ENCODE data around the gene SPPL2C.
"Not testable (repeated sequence)": the region's sequence is repeated elsewhere in the genome, so short reads cannot be mapped to it uniquely, and the experiment has no call there.

The SPPL2C gene

GRCh38 chr17:45851464-45851863, 6.8 kb downstream of the SPPL2C start:
- no peak for DNase-seq

DNA sequence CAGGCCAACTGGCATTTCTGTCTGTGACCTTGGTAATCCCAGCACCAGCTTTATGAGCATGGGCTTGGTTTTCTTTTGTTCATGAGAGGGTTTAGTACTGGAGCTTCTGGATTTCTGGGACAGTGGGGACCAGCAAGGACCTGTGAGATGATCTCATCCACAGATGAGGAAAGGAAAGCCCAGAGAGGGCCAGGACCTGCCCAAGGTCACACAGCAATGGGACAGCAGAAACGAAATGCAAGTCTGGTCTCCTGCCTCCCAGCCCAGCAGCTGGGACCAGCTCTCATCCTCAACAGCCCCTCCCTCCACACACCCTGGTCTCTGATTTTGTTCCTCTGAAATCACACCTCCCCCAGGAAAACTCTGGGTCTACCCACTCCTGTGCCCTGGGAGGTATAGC, 7.2 kb downstream of the SPPL2C start:
- no peak for DNase-seq

GRCh38 chr17:45852535-45853297, 8.0 kb downstream of the SPPL2C start:
- DNase-seq = peak; percentile 43 to 71

- DNase-seq = no peak
Measured at GRCh38 chr17:45854209-45854608, 9.5 kb downstream of the SPPL2C start.

DNA sequence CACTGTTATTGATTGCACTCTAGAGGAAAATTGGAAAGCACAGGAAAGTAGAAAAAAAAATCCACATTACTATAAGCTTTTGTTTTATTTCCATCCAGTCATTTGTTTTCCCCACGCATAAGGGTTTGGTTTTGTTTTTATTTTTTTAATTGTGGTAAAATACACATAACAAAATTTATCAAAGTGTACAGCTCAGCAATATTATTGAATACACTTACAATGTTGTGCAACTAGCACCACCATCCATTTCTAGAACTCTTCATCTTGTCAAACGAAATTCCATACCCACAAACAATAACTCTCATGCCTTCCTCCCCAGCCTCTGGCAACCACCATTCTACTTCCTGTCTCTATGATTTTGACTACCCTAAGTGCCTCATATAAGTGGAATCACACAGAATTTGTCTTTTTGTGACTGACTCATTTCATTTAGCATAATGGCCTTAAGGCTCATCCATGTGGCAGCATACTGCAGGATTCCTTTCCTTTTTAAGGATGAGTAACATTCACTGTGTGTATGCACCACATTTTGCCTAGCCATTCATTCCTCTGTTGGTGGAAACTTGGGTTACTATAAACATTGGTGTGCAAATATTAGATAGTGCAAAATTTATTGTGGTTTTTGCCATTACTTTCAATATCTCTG, 11.1 kb downstream of the SPPL2C start:
- no peak for DNase-seq

DNA sequence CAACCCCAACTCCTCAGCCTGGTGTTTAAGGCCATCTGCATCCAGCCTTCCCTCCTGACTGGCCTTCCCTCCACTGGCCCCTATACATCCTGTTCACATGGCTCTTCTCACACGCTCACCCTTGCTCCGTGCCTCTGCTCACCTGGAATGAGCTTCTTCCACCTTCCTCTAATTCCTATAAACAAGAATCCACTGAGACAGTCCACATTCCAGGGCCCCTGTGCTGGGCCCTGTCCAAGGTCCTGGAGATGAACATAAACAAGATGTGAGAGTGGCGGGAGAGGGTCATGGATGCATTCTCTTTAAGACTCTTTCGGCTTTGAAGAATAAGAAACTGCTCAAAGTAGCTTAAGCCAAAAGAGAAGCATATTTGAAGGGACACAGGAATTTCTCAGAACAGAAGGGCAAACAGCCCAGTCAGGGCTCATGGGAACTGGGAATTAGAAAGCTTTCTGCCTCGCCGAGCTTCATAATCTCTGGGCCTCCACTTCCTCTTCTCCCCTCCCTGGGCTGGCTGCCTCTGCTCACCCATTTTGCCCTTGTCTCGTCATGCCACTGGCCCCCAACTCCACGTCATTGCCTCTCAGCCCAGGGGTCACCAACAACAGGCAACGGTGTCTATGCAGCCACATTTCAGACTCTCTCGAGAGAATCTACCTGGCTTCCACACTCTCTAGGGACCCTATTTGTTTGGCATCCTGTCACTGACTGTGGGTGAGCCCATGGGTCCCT, 13.5 kb downstream of the SPPL2C start:
- no peak for DNase-seq

DNA sequence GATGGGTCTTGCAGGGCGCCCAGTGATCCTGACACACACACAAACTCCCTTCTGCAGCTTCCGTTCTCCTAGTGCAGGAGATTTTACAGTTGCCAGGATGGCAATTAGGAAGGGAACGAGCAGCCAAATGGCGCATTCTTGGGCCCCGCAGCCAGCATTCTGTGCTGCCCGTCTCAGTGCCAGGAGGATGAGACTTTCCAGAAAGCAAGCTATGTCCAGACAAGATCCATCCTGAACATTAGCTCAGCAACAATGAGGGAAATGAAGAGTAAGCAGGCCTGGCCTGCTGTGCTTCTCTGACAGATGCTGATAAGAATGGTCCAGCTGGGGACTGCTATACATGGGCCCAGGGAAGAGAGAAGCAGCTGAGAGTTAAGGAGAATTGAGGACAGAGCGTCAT, 16.5 kb downstream of the SPPL2C start:
- DNase-seq = no peak

DNA sequence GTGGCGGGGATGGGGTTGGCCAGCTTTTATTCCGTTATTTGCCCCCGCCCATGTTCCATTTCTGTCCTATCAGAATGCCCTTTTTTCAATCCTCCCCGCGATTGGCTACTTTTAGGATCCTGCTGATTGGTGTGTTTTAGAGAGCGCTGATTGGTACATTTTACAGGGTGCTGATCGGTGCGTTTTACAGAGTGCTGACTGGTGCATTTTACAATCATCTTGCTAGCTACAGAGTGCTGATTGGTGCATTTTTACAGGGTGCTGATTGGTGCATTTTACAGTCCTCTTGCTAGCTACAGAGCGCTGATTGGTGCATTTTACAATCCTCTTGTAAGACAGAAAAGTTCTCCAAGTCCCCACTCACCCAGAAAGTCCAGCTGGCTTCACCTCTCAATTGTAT, 17.4 kb downstream of the SPPL2C start:
- not testable (repeated sequence) for DNase-seq

GRCh38 chr17:45863857-45864654, 19.4 kb downstream of the SPPL2C start:
- DNase-seq = no peak

DNA sequence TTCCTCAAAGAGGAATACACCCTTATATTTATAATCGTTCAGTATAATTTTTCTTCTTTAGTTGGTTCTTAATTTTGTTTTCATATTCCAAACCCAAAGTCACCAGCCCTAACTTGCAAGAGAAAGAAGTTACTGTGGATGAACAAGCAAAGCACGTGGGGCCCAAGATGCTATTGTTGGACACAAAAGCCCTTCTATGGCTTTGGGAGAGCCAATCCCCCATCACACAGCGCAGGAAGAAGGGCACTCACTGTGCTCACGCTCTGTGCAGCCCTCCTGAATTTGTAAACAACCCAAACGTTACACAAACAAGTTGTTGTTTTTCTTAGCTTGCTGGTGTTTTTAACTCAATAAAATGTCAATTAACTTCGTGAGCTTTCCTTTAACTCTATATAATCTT, 22.5 kb downstream of the SPPL2C start:
- no peak for DNase-seq

GRCh38 chr17:45867702-45868101, 23.0 kb downstream of the SPPL2C start:
- no peak for DNase-seq

GRCh38 chr17:45868276-45868675, 23.6 kb downstream of the SPPL2C start:
- DNase-seq = no peak

DNA sequence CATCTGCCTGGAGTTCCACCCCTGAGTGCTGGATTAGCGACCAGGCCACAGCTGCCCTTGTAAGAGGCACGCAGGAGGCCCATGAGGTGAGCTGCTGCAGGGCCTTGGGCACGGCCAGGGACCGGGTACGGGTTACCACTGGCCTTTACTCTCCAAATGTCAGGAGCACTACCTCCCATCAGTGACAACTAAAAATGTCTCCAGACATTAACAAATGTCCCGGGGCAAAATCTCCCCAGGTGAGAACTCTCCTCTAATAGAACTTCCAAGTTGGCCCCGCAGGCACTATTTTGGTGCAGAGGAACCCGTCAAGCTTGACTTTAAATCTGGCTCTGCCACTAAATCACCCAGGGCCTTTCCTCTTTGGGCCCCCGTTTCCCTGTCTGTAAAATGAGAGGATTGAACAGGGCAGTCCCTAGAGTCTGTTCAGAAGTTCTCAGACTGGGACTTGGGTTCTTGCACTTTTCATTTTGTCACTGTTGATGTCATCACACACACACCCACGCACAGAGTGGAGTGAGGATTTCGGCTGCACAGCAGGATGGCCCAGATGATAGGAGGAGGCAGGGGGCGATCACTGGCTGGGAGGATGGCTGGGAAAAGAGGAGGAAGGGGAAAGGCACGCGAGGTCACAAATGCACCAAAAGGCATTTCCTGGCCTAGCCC, 25.1 kb downstream of the SPPL2C start:
- peak in 1 of 2 donors; percentile 11 for DNase-seq

DNA sequence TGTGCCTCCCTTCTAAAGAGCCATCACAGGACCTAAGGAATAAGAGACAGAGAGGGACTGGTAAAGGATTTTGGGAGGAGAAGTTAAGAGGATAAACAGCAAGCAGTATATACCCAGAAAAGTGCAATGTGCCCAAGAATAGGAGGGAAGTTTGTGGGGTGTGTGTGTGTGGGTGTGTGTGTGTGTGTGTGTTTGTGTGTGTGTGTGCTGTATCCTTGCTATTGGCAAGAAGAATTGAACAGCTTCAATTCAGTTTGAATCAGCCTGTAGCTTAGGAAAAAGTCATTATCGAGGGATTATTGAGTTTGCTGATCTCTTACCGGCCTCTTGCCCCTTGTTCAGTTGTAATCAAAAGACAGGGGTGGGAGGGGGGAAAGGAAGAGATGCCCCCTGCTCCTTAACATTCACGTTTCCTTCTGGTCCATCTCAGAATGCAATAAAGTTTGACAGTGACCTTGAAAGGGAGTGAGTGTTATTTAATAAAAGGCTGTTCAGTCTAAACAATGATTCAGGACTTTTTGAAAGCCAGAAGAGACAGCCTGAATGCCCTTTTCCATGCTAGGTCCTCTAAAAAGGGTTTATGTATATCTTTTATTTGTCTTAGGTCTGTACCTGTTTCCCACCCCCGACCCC, 25.8 kb downstream of the SPPL2C start:
- no peak for DNase-seq

DNA sequence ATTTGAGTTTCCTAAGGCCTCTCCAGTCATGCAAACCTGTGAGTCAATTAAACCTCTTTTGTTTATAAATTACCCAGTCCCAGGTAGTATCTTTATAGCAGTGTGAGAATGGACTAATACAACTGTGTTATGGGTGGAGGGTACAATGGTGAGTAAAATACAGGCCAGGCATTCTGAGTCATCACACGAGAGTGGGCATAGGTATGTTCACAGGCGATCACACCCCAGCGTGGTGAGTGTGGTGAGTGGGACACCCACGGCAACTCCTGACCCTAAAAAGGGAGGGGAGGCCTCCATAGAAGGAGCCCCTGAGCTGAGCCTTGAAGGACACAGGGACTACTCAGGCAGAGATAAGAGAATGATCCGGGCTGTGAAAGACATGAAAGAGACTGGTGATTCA, 27.0 kb downstream of the SPPL2C start:
- DNase-seq = no peak

DNA sequence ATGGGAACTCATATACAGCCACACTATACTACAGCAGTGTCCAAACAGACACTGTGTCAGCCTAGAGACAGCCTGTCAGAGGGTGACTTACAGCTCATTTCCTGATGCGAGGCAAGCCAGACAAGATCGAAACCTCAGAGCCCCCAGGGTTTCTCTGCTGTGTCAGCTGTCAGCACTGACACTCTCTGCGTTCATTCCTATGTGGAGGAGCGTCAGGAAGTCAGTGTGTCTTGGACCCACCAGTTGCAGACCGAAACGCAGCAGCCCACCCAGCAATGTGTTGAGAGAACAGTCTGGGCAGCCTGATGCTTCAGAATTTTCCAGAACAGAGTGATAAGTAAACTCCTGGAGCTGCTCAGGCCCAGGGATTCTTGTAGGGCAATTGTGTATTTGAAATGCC, 29.0 kb downstream of the SPPL2C start:
- no peak for DNase-seq

- DNase-seq = no peak
Measured at GRCh38 chr17:45874151-45874550, 29.5 kb downstream of the SPPL2C start.

GRCh38 chr17:45876539-45876938, 31.9 kb downstream of the SPPL2C start:
- no peak for DNase-seq

DNA sequence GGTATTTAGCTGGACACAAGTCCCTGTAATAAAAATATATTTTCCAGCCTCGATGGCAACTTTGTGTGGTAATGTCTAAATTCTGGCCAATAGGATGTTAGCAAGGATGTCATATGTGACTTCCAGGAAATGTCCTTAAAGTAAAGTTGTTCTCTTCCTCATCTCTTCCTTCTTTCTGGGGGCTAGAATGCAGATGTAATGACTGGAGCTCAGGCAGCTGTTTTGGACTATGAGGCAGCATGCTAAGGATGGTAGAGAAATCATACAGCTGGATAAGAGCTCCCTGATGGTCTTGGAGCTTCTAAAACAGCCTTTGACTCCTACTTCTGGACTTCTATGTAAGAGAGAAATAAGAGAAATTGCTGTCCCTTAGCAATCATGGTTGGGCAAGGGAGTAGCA, 32.8 kb downstream of the SPPL2C start:
- no peak for DNase-seq

GRCh38 chr17:45883063-45883462, 38.4 kb downstream of the SPPL2C start:
- no peak for DNase-seq

DNA sequence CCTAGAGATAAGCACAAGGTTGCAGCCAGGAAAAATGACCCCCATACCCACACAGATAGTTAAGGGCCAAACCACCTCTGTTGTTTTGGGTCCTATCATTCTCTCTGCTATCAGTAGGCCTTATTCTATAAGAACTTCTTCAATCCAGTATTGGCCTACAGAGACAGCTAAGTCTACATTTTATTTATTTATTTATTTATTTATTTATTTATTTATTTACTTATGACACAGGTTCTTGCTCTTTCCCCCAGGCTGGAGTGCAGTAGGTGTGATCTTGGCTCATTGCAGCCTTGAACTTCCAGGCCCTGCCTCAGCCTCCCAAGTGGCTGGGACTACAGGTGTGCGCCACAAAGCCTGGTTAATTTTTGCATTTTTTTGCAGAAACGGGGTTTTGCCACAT, 42.2 kb downstream of the SPPL2C start:
- DNase-seq = no peak

- DNase-seq = no peak
Measured at GRCh38 chr17:45888392-45888791, 43.7 kb downstream of the SPPL2C start.
